Thyroid gland (tissue), 4 donors: Measurements from ENCODE around the gene CLDN11.

ENCODE experiments used
- CTCF ChIP-seq, 6 experiments: fragments of 200-600 bp in 3 of 6; fragments of 450-650 bp in 3 of 6; sonication (generic) in 3 of 6; IDR thresholded peaks; one replicate each; pipeline ENCODE4 v1.5.1; 2016 to 2019; ENCODE audit warnings: antibody characterized with exemption in 6 of 6, mild to moderate bottlenecking in 2 of 6, inconsistent platforms in 1 of 6, moderate library complexity in 1 of 6
- POLR2A ChIP-seq, 2 donors: fragments of 450-650 bp; IDR thresholded peaks; one replicate each; pipeline ENCODE4 v1.6.1; 2017; ENCODE audit warnings: antibody characterized with exemption in 2 of 2, mild to moderate bottlenecking in 2 of 2, moderate library complexity in 1 of 2

GRCh38 chr3:170419557-170420087 is 954 bp downstream of the CLDN11 start:
- TF ChIP-seq CTCF (IDR thresholded peaks at IDR 0.05) = no peak
- TF ChIP-seq POLR2A (IDR thresholded peaks at IDR 0.05) = no peak
